HG03159 (cell line): ENCODE measurements around the gene MBTPS1.

Source experiments
- ATAC-seq: cut with Tn5 transposase; IDR thresholded peaks from one replicate; pipeline ENCODE4 v1.9.1; 2021; ENCODE audit warnings: mild to moderate bottlenecking, moderate library complexity; ENCODE audit not compliant: unreplicated experiment

The MBTPS1 gene

GRCh38 chr16:84105301-84105815 lies 11.4 kb downstream of the MBTPS1 start:
- no peak for ATAC-seq

GRCh38 chr16:84104231-84104630 lies 12.5 kb downstream of the MBTPS1 start:
- ATAC-seq: no peak

DNA sequence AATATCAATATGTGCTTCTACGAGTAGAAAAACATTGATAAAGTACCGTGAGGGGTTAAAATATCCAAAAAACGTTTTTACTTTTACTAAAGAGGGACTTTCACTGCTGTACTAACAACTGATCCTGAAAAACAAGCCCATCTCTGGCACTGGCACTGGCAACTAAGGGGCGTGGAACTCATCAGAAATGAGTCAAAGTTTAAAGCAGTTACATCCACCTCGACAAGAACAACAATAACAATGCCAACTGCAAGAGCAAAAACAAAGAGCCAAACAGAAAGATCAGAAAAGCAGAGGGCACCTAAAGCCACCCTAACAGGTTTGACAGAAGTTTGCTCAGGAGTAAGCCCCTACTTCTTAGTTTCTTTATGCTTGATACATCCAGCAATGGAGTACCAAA lies 13.1 kb downstream of the MBTPS1 start:
- no peak for ATAC-seq

DNA sequence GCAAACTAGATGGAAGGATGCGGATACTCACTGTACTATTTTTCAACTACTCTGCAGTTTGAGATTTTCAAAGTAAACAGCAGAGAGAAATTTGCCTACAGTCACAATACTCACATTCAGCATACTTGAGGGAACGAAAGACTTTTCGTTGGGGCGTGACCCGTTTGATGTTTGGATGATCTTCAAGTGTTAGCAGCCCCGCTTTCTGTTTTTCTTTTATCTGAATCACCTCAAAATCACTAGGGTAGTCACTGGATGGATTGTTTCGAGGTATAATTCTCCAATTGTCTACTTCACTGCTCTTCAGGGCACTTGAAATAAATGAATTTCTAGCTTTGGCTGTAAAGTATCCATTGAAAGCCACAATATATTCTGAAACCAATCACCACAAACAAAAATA lies 17.8 kb downstream of the MBTPS1 start:
- no peak for ATAC-seq

DNA sequence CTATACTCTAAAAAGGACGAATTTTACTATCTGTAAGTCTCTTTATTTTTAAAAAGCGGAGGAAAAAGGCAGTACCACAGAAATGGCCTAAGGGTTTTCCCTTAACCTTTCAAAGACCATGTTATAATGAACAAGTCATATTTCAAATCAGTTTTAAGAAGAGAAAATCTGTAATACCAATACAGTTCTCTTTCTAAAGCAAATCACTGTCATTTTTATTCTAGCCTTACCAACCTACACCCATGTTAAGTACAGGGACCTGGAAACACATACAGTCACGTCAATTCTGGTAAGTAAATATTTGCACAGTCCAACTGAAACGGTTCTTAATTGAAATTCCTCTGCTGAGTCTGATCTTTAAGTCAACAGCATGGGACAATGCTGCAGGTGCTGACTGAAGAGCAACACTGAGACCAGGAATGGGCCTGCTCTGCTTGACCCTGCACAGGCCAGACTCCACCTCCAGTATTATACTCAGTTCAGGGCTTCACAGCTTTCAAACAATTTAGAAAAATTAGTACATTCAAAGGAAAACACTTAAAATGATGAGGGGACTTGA lies 20.2 kb downstream of the MBTPS1 start:
- no peak for ATAC-seq

DNA sequence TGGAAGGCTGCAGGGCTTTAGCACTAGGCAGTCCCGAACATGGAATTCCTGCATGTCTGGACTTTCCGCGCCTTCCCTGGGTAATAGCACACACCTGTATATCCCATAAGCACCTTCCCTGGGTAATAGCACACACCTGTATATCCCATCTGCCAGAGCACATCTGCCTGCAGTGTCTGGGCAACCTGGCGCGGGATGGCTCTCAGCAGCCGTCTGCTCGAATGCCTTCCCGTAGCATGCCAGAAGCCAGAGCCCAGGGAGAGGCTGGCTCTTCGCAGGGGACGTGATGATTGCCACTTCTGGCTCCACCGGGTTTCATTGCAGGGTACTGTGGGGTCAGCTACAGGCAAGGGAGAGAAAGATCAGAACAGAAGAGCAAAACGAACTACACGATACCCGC lies 21.3 kb downstream of the MBTPS1 start:
- ATAC-seq: no peak

GRCh38 chr16:84093879-84094270 lies 22.9 kb downstream of the MBTPS1 start:
- ATAC-seq: no peak

- no peak for ATAC-seq
Observed at GRCh38 chr16:84093120-84093878, 23.4 kb downstream of the MBTPS1 start.

DNA sequence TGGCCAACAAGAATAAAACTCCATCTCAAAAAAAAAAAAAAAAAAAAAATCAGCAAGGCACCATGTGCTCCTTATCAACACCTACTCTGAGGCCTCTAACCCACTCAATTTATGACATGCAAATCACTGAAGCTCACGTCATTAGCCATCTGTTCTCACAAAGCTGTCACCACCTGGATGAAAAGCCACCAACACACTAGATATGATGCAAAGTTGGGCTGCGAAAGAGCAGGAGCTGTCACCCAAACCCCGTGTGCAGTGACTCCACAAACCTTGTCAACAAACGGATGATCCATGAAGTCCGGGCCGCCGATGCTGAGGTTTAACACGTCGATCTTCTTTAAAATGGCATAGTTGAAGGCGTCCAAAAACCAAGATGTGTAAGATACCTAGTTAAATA lies 25.3 kb downstream of the MBTPS1 start:
- no peak for ATAC-seq

- no peak for ATAC-seq
Observed at GRCh38 chr16:84090211-84090610, 26.5 kb downstream of the MBTPS1 start.

DNA sequence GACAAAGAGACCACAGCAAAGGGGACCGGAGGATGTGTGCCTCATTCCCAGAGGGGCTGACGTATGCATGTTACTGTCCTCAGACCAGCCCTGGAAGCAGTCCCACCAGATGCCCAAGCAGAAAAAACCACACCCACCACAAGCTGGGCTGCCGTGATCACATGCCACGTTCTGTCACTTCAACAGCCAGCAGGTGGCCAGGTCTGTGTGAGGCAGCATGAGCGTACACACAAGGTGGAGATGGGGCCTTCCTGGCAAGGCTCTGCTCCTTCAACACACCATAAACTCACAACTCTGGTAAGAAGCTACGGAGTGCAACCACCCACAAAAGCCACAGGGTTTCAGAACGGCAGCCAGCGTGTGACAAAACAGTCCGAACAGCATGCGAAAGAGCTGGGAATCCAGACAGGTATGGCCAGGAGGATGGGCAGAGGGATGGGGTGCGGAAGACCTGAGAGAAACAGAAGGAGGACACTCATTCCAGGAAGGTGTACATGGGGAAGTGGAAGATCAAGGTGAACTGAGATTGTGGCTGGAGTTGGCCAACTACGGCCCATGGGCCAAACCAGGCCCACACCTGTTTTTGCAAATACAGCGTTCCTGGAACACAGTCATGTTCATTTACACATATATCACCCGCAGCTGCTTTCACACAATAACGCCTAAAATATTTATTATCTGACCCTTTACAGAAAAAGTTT lies 27.9 kb downstream of the MBTPS1 start:
- peak; percentile 82 for ATAC-seq

DNA sequence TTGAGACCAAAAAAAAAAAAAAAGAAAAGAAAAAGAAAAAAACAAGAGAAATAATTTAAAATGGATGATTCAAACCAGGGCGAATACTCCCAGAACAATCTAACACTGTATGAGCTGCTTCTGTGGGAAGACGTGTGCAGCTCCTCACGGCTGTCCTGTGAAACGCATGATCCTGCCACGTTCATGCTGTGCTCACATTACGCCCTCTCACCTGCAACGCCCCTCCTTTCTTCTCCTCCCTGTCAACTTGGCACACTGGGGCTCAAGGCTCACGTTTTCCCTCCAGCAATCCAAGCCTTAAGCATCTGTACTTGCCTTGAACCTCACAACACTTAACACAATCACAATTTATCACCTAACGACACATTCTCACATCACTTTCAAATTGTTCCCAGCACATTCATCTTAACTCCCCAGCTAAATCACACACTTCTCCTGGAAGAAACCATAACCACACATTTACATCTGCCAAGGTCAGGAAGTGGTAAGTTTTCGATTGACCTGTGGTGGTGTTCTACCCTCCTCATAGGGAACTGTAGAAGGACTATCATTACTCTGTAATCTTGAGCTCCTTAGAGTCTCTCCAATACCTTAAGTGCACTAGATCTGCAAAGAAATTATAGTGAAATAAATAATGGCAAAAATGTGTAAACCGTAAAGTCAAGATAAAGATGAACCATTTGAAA lies 29.1 kb downstream of the MBTPS1 start:
- no peak for ATAC-seq

- no peak for ATAC-seq
Observed at GRCh38 chr16:84087001-84087400, 29.7 kb downstream of the MBTPS1 start.

DNA sequence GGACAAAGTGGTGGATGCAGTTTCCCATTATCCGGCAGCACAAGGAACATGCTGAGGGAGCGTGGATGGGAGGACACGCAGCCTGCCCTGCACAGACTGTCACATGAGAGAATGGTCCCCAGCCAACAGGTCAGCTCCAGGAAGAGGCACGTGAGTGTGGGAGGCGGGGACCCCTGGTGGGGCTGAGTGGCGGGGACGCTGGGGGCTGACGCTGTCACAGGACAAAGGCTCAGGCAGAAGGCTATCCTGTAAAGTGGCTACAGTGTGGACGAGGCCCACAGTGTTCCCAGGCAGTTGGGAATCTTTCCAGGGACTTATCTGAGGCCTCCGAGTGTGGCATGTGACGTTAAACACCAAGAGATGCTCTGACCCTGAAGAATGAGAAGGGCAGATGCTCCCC lies 30.4 kb downstream of the MBTPS1 start:
- no peak for ATAC-seq

DNA sequence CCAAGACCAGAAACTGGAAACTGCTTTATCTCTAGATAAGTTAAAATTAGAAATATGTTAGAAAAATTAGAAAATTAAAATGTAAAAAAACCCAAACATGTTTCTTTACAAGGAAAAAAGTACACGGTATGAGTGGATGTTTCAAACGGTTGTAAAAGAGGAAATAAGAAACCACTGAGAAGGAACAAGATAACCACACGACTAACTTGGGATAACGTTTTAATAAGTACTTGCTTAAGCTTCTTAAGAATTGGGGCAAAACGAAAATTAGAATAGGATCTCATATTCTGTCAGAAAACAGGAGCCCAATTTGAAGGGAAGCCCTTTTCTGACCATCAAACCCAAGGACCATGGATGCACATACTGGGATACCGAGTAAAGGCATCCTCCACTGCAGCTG lies 31.0 kb downstream of the MBTPS1 start:
- ATAC-seq: no peak

DNA sequence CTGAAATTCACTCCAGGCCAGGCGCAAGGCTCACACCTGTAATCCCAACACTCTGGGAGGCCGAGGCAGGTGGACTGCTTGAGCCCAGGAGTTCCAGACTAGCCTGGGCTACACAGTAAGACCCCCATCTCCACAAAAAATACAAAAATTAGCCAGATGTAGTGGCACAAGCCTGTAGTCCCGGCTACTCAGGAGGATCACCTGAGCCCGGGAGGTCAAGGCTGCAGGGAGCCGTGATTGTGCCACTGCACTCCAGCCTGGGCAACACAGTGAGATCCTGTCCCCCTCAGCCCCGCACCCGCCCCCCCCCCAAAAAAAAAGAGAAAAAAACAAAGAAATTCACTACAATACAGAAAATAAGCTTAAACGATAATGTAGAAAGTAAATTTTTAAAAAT lies 31.5 kb downstream of the MBTPS1 start:
- no peak for ATAC-seq

DNA sequence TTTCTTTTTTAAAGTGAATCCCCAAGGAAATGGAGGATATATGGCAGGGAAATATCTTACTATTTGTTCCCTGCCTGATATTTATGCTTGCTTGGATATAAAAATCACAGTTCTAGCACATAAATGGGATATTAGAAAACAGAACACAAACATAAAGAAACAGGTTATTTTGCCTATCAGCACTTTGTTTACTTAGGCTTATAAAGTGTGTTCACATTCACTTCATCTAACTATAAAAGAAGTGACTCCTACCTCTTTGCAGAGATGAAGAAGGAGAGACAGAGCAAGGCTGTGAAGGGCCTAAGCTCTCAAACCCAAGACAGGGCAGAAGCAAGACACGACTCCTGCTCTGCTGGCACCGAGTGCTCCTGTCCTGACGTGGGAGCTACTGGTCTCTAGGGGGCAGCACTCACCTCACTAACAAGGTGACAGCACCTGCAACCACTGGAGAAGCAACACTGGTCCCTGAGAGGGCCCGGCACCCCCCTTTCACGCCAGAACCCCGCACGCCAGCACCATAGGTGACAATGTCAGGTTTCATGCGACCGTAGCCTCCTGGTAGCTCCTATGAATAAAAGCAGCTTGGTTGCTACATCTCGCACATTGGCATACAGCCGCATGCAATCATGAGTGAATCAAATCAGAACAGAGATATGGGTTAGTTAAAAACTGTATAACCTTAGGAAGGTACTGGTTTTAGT lies 32.0 kb downstream of the MBTPS1 start:
- ATAC-seq: no peak

DNA sequence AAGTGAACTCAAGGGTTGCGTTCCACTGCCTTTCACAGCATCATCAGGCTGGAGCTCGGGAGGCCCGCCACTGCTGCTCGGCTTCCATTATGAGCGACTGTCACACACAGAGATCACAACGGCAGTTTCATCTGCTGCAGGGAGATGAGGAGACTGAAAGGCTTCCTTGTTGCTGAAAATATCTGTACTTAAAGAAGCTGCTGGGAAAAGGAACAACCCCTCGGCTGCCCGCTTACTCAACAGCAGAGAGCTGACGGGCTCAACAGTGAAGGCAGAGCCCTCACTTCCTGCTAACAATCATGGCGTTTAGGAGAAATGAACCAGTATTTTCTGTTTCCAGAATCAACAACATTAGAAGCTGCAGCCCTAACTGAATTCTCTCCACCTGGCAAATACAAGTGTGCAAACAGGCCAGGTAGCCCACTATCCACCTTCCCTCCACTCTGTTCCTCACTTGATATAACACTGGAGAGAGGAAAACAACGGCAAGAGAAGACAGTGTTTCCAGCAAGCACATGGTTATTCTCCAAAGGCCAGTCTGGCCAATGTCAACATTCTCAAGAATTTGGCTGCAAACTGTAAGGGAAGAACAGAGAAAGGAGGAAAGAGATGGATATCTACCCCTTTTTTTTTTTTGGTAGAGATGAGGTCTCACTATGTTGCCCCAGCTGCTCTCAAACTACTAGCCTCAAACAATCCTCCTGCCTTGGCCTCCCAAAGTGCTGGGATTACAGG lies 33.7 kb downstream of the MBTPS1 start:
- no peak for ATAC-seq

- ATAC-seq: no peak
Observed at GRCh38 chr16:84082110-84082509, 34.6 kb downstream of the MBTPS1 start.

GRCh38 chr16:84081446-84081989 lies 35.2 kb downstream of the MBTPS1 start:
- no peak for ATAC-seq
